KG1 (cell line): ENCODE data around the gene ILK.

Experiments used
- DNase-seq: peaks from one replicate; lab custom pipeline; 2025; lab: John Stamatoyannopoulos, UW

ILK gene

DNA sequence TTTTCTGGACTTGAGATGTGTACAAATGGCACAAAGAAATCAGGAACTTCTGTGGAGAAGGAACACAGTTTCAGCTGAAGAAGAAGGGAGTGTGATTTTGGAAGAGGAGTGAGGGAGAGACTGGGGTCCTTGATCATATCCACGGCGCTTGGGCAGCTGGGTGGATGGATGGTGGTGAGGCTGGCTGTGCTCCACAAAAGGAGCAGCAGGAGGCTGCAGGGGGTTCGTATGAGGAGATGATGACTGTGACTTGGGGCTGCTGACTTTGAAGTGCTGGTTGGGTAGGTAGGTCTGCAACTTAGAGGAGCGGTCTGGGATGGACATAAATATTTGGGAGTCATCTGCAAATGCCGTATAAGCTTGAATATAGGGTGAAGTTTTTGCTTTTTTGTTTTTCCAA lies 53.4 kb downstream of the ILK start:
- no peak for DNase-seq

DNA sequence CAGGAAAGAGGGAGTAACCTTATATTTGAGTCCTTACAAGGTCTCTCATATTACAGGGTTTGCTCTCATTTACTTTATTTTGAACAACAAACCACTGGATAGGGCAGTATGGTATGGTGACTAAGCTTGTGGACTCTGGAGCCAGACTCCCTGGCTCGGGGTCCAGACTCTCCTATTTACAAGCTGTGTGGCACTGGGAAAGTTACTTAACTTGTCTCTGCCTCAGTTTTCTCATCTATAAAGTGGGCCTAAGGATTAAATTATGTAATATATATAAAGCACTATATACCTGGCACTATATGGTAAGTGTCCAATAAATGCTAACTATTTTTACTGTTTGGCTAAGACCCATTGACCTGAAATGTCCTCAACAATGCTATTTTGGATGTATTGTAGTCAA lies 53.8 kb downstream of the ILK start:
- DNase-seq = no peak

DNA sequence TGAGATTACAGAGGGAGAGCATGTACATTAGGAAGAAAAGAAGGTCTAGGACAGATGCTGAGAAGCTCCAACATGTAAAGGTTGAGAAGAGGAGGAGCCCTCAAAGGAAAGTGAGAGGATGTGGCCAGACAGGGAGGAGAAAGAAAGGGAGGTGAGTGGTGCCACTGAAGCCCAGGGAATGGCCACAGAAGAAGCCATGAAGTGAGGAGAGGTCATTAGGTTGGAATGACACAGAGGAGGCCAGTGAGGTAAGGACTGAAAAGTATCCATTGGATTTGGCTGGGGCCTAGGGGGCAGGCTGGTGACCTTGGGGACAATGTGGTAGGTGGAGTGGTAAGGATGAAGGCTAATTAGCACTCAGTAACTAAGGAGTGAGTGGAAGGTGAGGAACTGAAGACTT lies 55.1 kb downstream of the ILK start:
- DNase-seq = no peak
